K562 (cell line): ENCODE measurements around the gene CCNL1. TPM values are rescaled to one million over a fixed set of nuclear protein-coding genes. Genes with fewer than 3 reads are reported as not detected.
A peak's percentile ranks its signal among the peaks of the same experiment; 100 is the strongest.

Experiments
- ARID1B ChIP-seq: fragments of 450-650 bp; IDR thresholded peaks from 2 replicates; pipeline ENCODE4 v1.6.1; 2016; ENCODE audit warnings: antibody characterized with exemption, mild to moderate bottlenecking, inconsistent platforms
- BRCA1 ChIP-seq, 2 experiments: fragments of 450-650 bp in 1 of 2; sonication (generic) in 1 of 2; formaldehyde crosslinking in 1 of 2; IDR thresholded peaks; 2 replicates each; pipeline versions ENCODE4 v1.5.0 to v1.6.1; 2017 to 2020; ENCODE audit warnings: mild to moderate bottlenecking in 1 of 2, missing genetic modification reagents in 1 of 2
- CBFA2T3 ChIP-seq: fragments of 450-650 bp; IDR thresholded peaks from 2 replicates; pipeline ENCODE4 v1.6.1; 2017
- CBX2 ChIP-seq: fragments of 200-600 bp; sonication (generic); IDR thresholded peaks from one replicate; pipeline ENCODE4 v1.6.1; 2012; ENCODE audit warnings: mild to moderate bottlenecking, low read length, inconsistent platforms; ENCODE audit not compliant: insufficient read depth, poor library complexity, severe bottlenecking
- CHD2 ChIP-seq: IDR thresholded peaks from 2 replicates; pipeline ENCODE4 v1.6.1; 2011; ENCODE audit warnings: low read depth, low read length
- ESRRB ChIP-seq: fragments of 250-450 bp; sonication (Bioruptor Pico); IDR thresholded peaks from 2 replicates; pipeline ENCODE4 v1.5.0; 2020; ENCODE audit warnings: mild to moderate bottlenecking, moderate library complexity, borderline replicate concordance
- HCFC1 ChIP-seq: IDR thresholded peaks from 2 replicates; pipeline ENCODE4 v1.6.1; 2012; ENCODE audit warnings: low read depth, low read length, improper control_type of control experiment
- MEIS2 ChIP-seq: fragments of 450-650 bp; IDR thresholded peaks from 2 replicates; pipeline ENCODE4 v1.6.1; 2014; ENCODE audit warnings: mild to moderate bottlenecking; ENCODE audit not compliant: partially characterized antibody
- NCOR1 ChIP-seq: fragments of 450-650 bp; IDR thresholded peaks from 2 replicates; pipeline ENCODE4 v1.6.1; 2016; ENCODE audit warnings: mild to moderate bottlenecking, moderate library complexity
- NFRKB ChIP-seq: fragments of 450-650 bp; IDR thresholded peaks from 2 replicates; pipeline ENCODE4 v1.6.1; 2016; ENCODE audit warnings: low read depth
- NFXL1 ChIP-seq: fragments of 450-650 bp; formaldehyde crosslinking; IDR thresholded peaks from 2 replicates; pipeline ENCODE4 v1.4.0; 2021; ENCODE audit warnings: mild to moderate bottlenecking
- NR1H2 ChIP-seq: sonication (generic); formaldehyde crosslinking; IDR thresholded peaks from 2 replicates; pipeline ENCODE4 v1.4.0; 2020; ENCODE audit warnings: mild to moderate bottlenecking, missing genetic modification reagents
- NUFIP1 ChIP-seq: fragments of 450-650 bp; IDR thresholded peaks from 2 replicates; pipeline ENCODE4 v1.6.1; 2018; ENCODE audit not compliant: partially characterized antibody
- PHB2 ChIP-seq: fragments of 450-650 bp; IDR thresholded peaks from 2 replicates; pipeline ENCODE4 v1.6.1; 2017; ENCODE audit warnings: low read depth
- POLR2AphosphoS5 ChIP-seq: IDR thresholded peaks from 2 replicates; pipeline ENCODE4 v1.6.1; 2011; ENCODE audit warnings: mild to moderate bottlenecking, low read depth, low read length, moderate library complexity; ENCODE audit not compliant: control insufficient read depth, insufficient read depth
- SIRT6 ChIP-seq: IDR thresholded peaks from one replicate; pipeline ENCODE4 v1.6.1; 2012; ENCODE audit warnings: low read depth, mild to moderate bottlenecking, control low read depth, inconsistent platforms, low read length, moderate library complexity
- SMAD2 ChIP-seq: fragments of 150-350 bp; IDR thresholded peaks from 2 replicates; pipeline ENCODE4 v1.6.1; 2014; ENCODE audit warnings: low read depth, mild to moderate bottlenecking, low read length
- TFAP4 ChIP-seq: sonication (generic); formaldehyde crosslinking; IDR thresholded peaks from 2 replicates; pipeline ENCODE4 v1.8.0; 2022; ENCODE audit warnings: missing genetic modification reagents, mild to moderate bottlenecking, moderate library complexity, borderline replicate concordance
- THRB ChIP-seq: fragments of 450-650 bp; formaldehyde crosslinking; conservative IDR thresholded peaks from 2 replicates; pipeline ENCODE4 v1.4.0; 2022; ENCODE audit warnings: mild to moderate bottlenecking, missing genetic modification characterization
- TOE1 ChIP-seq, 2 experiments: fragments of 450-650 bp in 1 of 2; sonication (generic) in 1 of 2; formaldehyde crosslinking in 1 of 2; IDR thresholded peaks; 2 replicates each; pipeline versions ENCODE4 v1.7.1 to v1.8.0; 2016 to 2022; ENCODE audit warnings: borderline replicate concordance in 2 of 2, mild to moderate bottlenecking in 2 of 2, antibody characterized with exemption in 1 of 2, inconsistent platforms in 1 of 2, low read depth in 1 of 2, missing genetic modification reagents in 1 of 2, moderate library complexity in 1 of 2
- ZNF253 ChIP-seq: fragments of 250-450 bp; sonication (Bioruptor Pico); conservative IDR thresholded peaks from 2 replicates; pipeline ENCODE4 v1.6.1; 2021; ENCODE audit warnings: mild to moderate bottlenecking
- ZNF280B ChIP-seq: fragments of 250-450 bp; sonication (Bioruptor Pico); IDR thresholded peaks from 2 replicates; pipeline ENCODE4 v1.5.1; 2021; ENCODE audit warnings: mild to moderate bottlenecking
- ZNF384 ChIP-seq: IDR thresholded peaks from 2 replicates; pipeline ENCODE4 v1.6.1; 2012; ENCODE audit warnings: low read depth, low read length, improper control_type of control experiment
- polyA plus RNA-seq, 8 experiments: library from polyadenylated mRNA; depleted of rRNA in 4 of 8; stranded (reverse) in 5 of 8; unstranded in 3 of 8; fragments of >200 nt; fragmentation: Nextera tagmentation in 2 of 8; fragmentation: Illumina TruSeq in 1 of 8; extraction: Ambion mirVana in 2 of 8; extraction: Trizol in 1 of 8; gene quantifications; 2 replicates each; pipeline versions ENCODE4 v1.2.1 to v1.2.3, GENCODE V29; 2011 to 2014; ENCODE audit warnings: inconsistent platforms in 1 of 8, missing spikeins in 1 of 8
- total RNA-seq, 7 experiments: library from RNA; depleted of rRNA in 6 of 7; stranded (reverse); fragments of >200 nt in 6 of 7; fragmentation: Illumina TruSeq in 2 of 7; extraction: Trizol in 2 of 7; gene quantifications; 2 replicates each; pipeline versions ENCODE4 v1.2.1 to v1.2.3, GENCODE V29; 2011 to 2021; ENCODE audit warnings: low replicate concordance in 1 of 7

Gene CCNL1
- total and polyA plus RNA-seq, 9 of the 15 experiments (the other 6 are each of a cell fraction or from before 2014, with no cell fraction given): 16.1 to 186 (median 132) TPM

- TF ChIP-seq ZNF280B (CRISPR knock-in tag) (no peak), MEIS2 (peak; percentile 73), POLR2AphosphoS5 (peak; percentile 25; the same call in 1 of the 2 replicates), THRB (CRISPR knock-in tag) (no peak), SIRT6 (no peak), CBFA2T3 (peak; percentile 32; the same call in 1 of the 2 replicates), SMAD2 (no peak), CBX2 (no peak), ZNF253 (CRISPR knock-in tag) (no peak), NFRKB (peak; percentile 88; the same call in 1 of the 2 replicates), HCFC1 (no peak), ARID1B (peak; percentile 71), CHD2 (no peak), NFXL1 (CRISPR knock-in tag) (no peak), ZNF384 (no peak), NR1H2 (CRISPR knock-in tag) (peak; percentile 99), PHB2 (no peak), ESRRB (no peak), TOE1 (IDR thresholded peaks at IDR 0.05; ENCODE audit: borderline replicate concordance) (0 out of 2 replicates have a peak, but pooled peaks have one; percentile 19), TOE1 (CRISPR knock-in tag; IDR thresholded peaks at IDR 0.05; ENCODE audit: borderline replicate concordance, low read depth) (no peak), NCOR1 (peak; percentile 69), BRCA1 (IDR thresholded peaks at IDR 0.05) (no peak), BRCA1 (CRISPR knock-in tag; IDR thresholded peaks at IDR 0.05) (no peak), TFAP4 (CRISPR knock-in tag) (no peak), NUFIP1 (no peak)
Observed at GRCh38 chr3:157115069-157116006, 44.6 kb downstream of the CCNL1 start (continued).
